NCI-H1092 treated with DMSO at 0.1 percent for 48 hours (cell line): ENCODE data around the gene NTM.
"Not testable (repeated sequence)": the region's sequence is repeated elsewhere in the genome, so short reads cannot be mapped to it uniquely, and the experiment has no call there.

Source experiments
- DNase-seq: peaks from one replicate; lab custom pipeline; 2025; lab: John Stamatoyannopoulos, UW

NTM gene

DNA sequence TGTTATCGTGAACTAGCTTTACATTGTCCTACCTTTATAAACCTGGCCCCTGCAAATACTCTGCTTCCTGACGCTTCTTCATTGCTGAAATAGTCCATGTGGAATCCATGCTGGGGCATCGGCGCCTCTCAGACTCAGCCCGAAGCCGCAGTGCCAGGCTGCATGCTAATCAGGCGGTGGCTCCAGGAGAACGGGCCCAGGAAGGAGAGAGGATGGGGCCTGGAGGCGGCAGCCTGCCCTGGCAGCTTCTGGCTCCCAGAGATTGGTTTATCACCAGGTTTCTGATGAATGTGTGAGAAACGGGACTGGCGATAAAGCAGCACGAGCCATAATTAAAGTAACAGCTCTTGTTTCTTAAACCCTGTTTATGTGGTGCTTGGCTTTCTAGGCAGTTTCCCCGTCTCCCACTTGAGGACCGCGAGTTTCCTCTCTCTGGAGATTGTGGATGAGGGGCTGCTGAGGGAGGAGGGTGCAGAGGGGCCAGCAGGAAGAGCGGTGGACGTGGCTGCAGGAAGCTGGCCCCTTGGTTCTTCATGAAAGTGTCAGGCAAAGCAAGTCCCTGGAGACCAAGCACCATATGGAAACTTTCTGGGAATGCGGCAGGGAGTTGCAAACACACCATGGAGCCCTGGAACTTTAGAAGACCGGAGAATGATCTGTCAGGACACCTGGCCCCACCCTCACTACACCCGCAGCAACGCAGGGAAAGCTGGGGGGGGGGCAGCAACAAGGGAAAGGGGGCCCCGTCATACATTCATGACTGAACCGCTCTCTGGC lies 93.4 kb downstream of the NTM start:
- no peak for DNase-seq

DNA sequence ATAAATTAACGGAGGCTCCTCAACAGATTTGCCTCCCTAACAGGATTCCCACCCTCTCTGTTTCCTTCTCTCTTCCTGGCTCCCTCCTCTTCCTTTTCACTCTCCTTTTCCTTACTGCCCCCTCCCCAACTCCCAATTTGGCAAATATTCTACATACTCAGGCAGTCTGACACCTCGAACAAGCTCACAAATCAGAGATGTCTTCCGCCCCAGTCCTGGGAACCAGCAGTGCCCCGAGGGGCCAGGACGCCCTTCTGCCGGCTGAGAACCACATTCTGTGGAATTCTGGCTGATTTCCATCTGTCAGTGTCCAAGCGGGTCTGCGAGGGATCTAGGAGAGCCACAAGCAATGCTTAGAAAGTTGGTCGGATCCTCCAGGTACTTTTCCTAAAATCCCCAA lies 94.0 kb downstream of the NTM start:
- DNase-seq = no peak

DNA sequence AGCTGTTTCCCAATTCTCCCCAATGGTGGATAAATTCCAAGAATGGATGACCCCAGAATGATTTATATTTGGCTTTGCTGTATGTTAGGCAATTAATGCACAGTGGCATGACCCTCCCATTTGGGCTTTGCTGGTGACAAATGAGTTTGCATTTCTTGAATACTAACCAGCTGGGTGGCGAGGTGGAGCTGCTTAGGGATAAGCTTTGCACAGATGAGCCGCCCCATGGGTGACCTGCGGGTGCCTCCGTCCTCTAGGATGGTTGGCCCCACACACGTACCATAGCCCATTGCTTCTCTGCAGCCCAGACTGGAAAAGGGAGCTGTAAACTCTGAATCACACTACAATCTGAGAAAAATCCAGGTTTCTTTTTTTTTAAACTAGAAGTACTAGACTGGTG lies 94.6 kb downstream of the NTM start:
- no peak for DNase-seq

DNA sequence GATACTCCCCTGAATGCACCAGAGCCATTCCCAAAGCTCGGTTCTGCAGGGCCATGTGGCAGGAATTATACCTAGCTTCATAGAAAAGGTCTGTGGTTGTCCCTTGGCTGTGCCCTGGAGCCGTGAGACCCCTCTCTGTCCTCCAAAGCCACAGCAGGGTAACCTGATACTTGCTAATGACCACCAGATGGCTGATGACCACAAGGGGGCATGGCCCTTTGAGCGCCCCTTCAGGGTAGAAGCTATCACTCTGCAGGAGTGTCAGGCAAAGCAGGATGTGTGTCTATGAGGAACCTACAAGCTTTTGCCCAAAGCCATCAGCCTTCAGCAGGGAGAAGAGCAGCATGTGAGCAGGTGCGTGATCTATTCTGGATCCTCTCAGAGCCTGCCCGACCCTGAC lies 95.3 kb downstream of the NTM start:
- no peak for DNase-seq

DNA sequence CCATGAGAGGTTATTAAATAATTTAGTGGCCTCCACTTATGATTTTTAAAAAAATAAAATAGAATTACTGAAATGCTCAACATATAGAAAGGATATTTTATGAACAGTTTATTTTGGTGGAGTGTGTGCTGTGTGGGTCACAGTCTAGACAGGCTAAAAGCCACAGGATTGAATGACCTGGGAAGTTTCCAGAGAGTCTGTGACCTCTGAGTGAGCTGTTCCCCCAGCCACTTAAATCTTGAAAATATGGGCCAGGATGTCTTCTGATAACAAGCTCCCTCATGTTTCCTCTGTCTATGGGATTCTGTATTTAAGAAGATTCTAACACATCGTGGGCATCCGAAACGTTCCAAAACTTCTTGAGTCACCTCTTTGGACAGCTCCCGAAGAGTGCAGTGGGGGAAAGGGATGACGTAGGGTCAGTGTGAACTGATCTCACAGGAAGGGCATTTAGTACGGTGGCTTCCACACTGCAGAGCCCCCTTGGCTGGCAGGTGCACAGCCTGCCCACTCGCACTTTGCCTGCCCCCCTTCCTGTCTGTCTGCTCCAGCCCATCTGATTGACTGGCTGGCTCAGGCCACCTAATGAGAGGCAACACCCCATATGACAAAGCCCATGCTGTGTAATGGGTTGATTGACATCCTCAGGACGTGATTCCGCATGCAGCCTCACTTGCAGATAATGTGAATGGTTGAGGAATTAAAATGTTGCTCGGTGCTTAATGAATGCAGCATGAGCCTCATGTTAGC lies 97.4 kb downstream of the NTM start:
- DNase-seq = no peak

DNA sequence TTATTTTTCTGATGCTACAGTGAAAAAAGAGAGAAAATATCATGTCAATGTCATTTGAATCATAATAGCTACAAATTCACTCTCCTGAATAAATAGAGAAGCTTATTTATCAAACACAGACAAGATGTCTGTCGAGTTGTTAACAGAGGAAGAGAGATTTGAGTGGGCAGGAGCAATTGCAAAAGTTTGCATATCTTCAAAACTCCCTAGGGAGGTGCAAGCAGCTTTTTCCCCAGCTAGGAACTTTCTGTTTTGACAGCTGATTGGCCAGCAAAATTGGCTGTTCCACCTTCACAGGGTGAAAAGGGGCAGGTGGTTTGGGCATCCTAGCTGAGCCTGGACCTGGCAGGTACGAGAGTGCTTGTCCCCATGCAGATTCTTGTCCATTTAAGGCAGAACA lies 98.2 kb downstream of the NTM start:
- DNase-seq = no peak

DNA sequence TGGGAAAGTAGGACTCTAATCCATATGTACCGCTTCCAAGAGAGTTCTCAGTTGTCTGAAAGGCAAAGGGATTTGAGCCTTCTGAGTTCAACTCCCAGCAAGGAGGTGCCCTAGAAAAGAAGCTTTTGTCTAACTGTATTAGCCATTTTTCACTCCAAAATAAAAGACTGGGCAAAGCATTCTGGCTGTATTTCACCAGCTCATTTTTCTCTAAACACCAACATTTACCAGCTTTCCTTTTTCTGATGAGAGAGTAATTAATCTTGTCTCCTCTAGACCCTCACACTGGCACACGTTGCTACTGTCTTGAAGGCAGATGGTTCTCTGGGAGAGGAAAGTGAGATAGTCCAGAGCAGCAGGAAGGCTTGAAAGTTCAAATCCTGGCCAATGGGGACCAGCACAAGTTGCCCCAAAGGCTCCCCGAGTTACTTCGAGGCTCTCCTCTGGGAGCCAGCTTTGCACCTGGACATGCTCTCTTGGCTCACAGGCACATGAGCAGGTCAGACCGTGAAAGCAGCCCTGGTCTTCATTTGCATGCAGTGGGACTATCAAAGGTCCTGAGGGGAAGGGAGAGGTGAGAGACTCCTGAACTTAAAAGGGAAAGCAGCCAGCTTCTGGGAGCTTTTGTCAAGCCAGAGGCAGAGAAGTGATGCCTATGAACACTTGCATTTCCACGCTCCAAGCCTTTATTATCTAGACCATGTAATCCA lies 100.0 kb downstream of the NTM start:
- no peak for DNase-seq

DNA sequence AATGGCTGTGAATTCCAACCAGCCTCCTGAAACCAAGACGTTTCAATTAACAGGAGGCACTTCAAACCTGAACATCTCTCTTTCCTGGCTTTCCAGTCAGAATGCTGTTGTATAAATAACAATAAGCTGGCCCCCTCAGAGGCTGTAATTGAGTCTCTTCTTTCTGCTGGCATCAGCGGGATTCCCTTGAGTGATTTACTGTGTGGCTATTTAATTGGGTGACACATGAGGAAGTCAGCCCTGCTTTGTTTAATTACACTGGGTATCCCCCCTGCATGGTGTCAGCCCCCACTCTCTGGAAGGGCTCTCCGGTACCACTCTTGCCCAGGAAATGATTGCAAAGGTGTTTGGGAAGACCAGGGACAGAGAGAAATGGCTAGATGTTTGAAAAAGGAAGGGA lies 101.6 kb downstream of the NTM start:
- DNase-seq = no peak

DNA sequence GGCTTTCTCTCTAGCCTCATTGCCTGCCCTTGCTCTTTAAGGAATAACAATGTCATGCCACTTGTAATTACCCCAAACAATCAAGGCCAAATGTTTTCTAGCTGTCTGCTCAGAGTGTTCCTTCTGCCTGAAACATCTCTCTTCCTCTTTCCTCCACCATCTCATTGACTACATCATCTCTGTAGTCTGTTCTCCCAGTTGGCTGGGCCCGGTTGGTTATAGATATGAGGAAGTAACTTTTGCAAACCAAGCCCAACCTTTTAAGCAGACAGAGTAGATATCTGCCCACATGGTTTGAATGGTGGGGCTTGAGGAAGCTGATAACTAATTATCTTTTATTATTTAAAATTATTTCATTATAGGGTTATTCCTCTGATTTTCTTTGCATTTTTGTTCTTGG lies 104.5 kb downstream of the NTM start:
- no peak for DNase-seq

DNA sequence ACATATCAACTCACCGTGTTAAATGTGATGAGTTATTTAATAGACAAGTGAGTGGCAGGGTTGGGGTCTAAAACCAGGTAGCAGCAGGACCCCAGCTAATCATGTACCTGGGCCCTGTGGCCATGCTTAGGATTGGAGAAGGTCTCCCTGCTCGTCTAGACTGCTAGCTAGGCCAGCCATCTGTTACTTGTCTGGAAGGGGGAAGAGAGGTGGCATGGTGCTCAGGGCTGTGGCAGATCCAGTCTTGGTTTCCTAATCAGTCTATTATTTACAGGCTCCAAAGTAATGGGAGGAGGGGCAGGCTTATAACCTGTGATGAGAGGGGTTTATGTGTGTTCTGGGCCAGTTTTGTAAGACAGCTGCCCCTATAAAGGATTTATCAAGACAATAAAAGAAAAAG lies 105.9 kb downstream of the NTM start:
- DNase-seq = no peak

DNA sequence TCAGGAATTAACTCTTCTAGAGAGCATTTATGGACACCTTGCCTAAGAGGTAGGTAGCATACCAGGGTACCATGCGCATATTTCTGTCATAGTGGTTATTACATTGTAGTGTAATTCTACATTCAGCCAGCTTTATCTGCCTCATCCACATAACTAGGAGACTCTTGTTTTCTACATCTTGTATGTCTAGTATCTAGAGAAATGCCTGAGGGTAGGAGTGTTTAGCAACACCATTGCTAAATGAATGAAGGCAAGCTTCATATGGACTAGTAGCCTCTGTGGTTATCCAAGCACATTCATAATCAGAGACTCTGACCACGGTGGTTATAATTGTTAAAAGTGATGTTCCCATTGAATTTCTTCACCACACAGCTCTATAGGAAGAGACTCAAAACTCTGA lies 107.9 kb downstream of the NTM start:
- no peak for DNase-seq

DNA sequence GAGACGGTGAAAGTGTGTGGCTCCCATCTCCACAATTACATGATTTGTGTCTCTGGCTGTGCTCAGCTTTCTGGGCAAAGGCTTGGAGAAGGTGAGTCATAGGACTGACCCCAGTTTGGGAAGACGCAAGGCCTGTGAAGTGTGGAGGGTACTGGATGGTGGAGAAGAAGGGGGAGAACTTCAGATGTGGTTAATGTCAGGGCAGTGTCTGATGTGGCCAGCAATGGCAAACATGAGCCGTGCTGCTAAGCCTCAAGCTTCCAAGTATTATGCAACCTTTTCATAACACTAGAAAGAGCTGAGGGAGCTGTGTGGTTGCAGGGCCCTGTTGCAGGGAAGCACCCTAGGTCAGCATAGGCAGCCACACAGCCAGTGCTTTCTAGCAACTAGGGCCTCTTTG lies 110.9 kb downstream of the NTM start:
- no peak for DNase-seq

DNA sequence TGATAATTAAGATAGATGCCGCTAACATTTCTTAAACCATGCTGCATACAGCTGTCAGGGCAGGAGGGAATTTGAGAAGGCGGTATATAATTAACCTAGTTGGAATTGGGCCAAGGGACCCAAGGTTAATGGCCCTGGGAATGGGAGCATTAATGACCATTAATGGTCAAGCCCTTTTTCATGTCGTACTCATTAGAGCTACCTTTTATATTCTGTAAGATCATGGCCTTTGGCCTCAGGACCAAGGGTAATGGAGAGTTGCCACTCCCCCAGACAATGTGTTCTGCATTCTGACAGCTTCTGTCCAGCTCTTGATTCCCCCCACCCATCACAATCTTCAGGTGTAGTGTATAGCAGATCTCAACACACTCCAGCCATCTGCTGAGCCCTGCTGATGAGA lies 111.6 kb downstream of the NTM start:
- DNase-seq = no peak

DNA sequence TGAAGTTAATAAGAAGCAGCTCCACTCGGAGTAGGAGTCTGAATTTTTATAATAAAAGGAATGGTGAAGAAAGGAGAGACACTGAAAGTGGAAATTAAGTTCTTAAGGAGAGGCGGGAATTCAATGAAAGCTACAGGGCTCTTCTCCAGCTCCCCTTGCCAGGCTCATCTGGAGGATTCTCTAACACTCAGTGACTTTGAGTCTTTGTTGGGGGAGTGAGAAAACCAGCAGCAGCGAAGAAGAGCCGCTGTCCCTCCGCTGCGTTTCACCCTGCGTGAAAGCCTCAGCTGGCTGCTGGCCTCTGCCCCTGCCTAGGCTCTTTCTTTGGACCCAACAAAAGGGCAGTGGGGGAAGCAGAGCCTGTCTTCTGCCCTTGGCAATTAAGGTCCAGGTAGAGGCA lies 113.0 kb downstream of the NTM start:
- DNase-seq = no peak

DNA sequence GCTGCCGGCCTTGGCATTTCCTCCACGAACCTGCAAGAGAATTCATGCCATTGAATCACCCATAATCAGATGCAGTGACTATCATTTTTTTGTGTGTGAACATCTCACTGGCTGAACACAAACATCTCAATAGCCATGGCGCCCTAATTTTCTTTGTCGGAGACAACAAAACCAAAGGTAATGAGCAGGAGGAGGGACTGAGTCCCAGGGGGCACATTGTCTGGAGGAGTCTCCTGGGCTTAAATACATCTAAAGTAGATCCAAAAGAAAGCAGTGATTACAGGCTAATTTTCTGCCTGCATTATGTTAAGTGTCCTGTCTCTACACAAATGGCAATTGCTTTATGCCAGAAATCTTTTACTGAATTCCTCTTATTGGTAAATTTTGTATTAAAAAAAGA lies 113.5 kb downstream of the NTM start:
- DNase-seq = no peak

DNA sequence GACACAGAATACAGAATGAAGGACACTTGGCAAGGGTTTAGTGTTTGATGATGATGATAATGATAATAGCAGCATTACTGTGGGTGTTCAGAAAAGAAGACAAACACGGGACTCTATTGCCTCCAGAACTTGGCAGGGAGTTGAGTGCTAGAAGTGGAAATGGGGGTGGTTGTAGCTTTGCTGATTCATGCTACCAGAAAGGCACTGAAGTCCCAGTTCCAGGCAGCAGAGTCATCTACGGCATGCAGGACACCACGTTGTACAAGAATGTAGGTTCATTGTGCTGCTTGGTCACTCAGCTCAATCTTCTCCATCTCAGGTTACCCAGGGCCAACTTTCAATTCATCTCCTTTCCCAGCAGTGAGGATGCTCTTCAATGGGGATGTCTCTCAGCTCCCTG lies 115.7 kb downstream of the NTM start:
- DNase-seq = no peak

DNA sequence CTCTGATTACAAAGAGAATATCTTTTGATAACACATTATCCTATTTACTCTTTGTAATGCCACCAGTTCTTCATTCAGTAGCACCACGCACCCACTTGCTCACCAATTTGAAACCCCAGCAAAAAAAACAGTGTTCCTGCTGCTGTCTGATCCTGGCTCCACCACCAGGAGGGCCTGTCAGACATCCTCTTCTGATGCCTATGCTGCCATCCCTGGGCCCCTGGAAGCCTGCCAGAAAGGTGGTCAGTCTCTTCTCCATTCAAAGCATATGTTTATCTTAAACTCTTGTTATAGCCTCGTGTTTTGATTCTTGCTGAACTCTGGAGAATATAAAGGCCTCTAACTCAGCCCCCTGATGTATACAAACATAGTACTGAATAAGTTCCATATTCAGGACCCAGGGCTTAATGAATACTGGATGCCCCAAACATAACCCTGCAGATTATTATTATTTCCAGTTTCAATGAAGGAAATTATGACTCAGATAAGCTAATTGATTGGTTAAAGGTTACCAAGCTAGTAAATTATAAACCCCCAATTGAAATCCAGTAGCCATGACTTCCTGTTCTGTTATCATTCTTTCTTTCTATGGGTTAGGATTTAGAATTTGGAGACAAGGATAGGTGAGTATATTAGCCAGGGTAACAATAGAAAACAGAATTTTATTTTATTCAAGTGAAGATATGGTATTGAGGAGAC lies 116.7 kb downstream of the NTM start:
- DNase-seq = no peak

DNA sequence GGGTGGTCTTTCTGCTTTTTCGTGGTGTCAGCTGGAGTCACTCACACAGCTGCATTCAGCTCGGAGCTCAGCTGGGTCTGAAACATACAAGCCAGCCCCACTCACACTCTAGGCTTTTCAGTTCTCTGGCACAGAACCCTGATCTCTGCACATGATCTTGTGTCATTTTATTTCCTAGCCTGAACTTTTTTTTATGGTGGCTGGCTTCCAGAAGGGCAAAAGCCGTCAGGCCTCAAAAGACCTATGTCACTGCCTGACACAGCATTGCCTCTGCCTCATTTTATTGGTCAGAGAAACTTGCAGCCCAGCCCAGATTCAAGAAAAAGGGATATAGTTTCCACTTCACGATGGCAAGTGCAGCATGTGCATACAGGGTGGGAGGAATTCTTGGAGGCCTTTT lies 117.8 kb downstream of the NTM start:
- no peak for DNase-seq

DNA sequence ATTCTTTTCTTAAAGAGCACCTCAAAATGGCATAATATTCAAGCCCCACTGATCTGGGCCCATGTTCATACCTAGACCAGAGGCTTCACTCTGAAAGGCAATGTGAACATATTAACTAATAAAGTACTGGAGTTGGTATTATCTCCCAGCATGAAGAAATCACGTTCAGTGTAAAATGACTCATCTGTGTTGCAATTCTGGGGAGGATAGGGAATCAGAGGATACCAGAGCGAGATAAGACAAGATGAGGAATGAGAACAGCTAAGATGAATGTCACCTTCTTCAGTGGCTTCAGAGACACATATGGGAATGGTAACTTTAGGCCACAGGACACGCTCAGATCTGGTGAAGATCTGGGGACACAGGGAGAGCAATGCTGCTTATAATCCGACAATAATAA lies 121.1 kb downstream of the NTM start:
- no peak for DNase-seq

DNA sequence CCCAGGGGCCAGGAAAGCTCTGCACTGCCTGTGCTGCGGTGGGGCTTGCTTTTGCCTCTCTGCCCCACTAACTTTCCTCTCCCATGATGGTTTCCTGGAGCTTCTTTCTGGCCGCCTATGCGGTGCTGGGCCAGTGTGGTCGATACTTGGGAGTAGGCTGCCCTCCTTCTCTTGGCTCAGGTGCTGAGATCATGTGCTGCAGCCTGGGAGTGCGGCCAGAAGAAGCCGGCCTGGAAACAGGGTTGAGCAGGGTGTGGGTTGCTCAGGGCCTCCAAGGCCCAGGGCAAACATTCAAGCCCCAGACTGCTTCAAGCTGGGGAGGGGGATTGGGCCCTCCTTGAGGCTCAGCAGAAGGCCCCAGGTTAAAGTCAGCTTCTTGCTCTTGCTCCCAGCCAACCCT lies 125.0 kb downstream of the NTM start:
- no peak for DNase-seq

DNA sequence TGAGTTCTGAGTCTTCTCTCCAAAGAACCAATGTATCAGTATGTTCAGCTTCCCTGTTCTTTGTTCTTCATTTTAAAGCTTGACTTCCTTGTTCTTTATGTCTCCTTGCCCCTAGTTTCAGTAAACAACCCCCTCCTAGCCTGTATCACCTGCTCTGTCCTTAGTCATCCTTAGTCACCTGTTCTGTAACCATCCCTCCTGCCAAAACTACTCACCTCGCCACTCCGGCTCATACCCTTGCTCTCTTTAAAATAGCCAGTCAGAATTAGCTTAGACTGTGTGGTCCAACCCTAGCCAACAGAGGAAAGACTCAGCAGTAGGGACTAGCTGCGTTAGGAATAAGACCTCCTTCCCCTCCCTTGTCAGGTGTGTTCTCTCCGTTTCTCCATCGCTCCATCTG lies 127.3 kb downstream of the NTM start:
- DNase-seq = not testable (repeated sequence)

DNA sequence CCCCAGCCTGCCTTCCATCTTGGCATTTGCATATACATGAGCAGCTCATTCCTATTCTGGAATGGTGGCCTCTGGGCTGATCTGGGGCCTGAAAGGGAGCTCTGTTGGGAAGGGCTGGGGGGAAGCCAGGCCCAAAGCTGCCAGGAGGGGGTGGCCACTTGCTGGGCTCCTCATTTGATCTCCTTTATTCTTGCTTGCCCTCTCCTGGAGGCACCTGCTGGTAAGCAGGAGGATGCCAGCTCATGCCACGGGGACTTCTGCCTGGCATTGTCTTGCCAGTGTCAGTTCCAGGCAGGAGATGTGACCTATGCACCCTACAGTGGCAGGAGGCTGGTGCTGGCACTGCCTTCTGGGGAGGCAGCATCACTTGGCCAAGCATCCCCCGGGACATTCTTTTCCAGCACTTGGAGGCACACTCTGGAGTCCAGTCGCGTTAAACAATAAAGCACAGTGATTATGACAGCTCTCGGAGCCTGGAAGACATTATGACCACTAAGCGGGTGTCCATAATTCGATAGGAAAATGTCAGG lies 128.3 kb downstream of the NTM start:
- no peak for DNase-seq
